H1 (cell line): ENCODE results near the gene CAMTA1. TPM values are rescaled to one million over a fixed set of nuclear protein-coding genes. Genes with fewer than 3 reads are reported as not detected.

Experiments
- polyA plus RNA-seq, 7 experiments: library from polyadenylated mRNA; depleted of rRNA in 3 of 7; stranded (reverse) in 5 of 7; unstranded in 2 of 7; fragments of >200 nt in 5 of 7; fragments of 200-250 nt in 2 of 7; gene quantifications; 1 replicate in 5 of 7; 2 replicates in 1 of 7; 4 replicates in 1 of 7; pipeline versions ENCODE4 v1.2.1 to v1.2.3, GENCODE V29; 2011 to 2013; ENCODE audit warnings: missing spikeins in 2 of 7, mixed read lengths in 2 of 7
- total RNA-seq: library from RNA; stranded (reverse); fragmentation: NEBNext Ultra II Directional; extraction: Animal tissue kit (Norgen Biotek cat#: 25700); gene quantifications from 2 replicates; pipeline ENCODE4 v1.2.1, GENCODE V29; 2021
- TF ChIP-seq, protein P1 (sequence below): fragments of 300-600 bp; sonication (generic); IDR thresholded peaks from 2 replicates; pipeline ENCODE4 v1.7.1; 2012; ENCODE audit warnings: low read length, moderate library complexity, mild to moderate bottlenecking, inconsistent platforms; ENCODE audit not compliant: insufficient replicate concordance

The CAMTA1 gene
- total and polyA plus RNA-seq, 2 of the 8 experiments (the other 6 are each of a cell fraction or from before 2014, with no cell fraction given) = 65.0 to 119 TPM

- TF ChIP-seq, protein P1, sequence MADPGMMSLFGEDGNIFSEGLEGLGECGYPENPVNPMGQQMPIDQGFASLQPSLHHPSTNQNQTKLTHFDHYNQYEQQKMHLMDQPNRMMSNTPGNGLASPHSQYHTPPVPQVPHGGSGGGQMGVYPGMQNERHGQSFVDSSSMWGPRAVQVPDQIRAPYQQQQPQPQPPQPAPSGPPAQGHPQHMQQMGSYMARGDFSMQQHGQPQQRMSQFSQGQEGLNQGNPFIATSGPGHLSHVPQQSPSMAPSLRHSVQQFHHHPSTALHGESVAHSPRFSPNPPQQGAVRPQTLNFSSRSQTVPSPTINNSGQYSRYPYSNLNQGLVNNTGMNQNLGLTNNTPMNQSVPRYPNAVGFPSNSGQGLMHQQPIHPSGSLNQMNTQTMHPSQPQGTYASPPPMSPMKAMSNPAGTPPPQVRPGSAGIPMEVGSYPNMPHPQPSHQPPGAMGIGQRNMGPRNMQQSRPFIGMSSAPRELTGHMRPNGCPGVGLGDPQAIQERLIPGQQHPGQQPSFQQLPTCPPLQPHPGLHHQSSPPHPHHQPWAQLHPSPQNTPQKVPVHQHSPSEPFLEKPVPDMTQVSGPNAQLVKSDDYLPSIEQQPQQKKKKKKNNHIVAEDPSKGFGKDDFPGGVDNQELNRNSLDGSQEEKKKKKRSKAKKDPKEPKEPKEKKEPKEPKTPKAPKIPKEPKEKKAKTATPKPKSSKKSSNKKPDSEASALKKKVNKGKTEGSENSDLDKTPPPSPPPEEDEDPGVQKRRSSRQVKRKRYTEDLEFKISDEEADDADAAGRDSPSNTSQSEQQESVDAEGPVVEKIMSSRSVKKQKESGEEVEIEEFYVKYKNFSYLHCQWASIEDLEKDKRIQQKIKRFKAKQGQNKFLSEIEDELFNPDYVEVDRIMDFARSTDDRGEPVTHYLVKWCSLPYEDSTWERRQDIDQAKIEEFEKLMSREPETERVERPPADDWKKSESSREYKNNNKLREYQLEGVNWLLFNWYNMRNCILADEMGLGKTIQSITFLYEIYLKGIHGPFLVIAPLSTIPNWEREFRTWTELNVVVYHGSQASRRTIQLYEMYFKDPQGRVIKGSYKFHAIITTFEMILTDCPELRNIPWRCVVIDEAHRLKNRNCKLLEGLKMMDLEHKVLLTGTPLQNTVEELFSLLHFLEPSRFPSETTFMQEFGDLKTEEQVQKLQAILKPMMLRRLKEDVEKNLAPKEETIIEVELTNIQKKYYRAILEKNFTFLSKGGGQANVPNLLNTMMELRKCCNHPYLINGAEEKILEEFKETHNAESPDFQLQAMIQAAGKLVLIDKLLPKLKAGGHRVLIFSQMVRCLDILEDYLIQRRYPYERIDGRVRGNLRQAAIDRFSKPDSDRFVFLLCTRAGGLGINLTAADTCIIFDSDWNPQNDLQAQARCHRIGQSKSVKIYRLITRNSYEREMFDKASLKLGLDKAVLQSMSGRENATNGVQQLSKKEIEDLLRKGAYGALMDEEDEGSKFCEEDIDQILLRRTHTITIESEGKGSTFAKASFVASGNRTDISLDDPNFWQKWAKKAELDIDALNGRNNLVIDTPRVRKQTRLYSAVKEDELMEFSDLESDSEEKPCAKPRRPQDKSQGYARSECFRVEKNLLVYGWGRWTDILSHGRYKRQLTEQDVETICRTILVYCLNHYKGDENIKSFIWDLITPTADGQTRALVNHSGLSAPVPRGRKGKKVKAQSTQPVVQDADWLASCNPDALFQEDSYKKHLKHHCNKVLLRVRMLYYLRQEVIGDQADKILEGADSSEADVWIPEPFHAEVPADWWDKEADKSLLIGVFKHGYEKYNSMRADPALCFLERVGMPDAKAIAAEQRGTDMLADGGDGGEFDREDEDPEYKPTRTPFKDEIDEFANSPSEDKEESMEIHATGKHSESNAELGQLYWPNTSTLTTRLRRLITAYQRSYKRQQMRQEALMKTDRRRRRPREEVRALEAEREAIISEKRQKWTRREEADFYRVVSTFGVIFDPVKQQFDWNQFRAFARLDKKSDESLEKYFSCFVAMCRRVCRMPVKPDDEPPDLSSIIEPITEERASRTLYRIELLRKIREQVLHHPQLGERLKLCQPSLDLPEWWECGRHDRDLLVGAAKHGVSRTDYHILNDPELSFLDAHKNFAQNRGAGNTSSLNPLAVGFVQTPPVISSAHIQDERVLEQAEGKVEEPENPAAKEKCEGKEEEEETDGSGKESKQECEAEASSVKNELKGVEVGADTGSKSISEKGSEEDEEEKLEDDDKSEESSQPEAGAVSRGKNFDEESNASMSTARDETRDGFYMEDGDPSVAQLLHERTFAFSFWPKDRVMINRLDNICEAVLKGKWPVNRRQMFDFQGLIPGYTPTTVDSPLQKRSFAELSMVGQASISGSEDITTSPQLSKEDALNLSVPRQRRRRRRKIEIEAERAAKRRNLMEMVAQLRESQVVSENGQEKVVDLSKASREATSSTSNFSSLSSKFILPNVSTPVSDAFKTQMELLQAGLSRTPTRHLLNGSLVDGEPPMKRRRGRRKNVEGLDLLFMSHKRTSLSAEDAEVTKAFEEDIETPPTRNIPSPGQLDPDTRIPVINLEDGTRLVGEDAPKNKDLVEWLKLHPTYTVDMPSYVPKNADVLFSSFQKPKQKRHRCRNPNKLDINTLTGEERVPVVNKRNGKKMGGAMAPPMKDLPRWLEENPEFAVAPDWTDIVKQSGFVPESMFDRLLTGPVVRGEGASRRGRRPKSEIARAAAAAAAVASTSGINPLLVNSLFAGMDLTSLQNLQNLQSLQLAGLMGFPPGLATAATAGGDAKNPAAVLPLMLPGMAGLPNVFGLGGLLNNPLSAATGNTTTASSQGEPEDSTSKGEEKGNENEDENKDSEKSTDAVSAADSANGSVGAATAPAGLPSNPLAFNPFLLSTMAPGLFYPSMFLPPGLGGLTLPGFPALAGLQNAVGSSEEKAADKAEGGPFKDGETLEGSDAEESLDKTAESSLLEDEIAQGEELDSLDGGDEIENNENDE = no peak
Observed at GRCh38 chr1:7527733-7528045, 742.4 kb downstream of the CAMTA1 start (continued).
